ENCODE data around the gene MYEOV.

Gene MYEOV

GRCh38 chr11:69320756-69321741 lies 27.1 kb downstream of the MYEOV start:
- H3K4me3 ChIP-seq (ENCODE audit: low read depth, low read length), result no peak overlapping the region
- TF ChIP-seq CTCF (IDR thresholded peaks at IDR 0.05; ENCODE audit: low read depth, low read length), result no peak

- H3K4me3 ChIP-seq (ENCODE audit: low read depth, low read length), result no peak overlapping the region
- TF ChIP-seq CTCF (IDR thresholded peaks at IDR 0.05; ENCODE audit: low read depth, low read length), result no peak
These were observed 28.0 kb downstream of the MYEOV start for GRCh38 chr11:69321877-69322361.

- TF ChIP-seq CTCF (IDR thresholded peaks at IDR 0.05; ENCODE audit: low read depth, low read length), result no peak
- H3K4me3 ChIP-seq (ENCODE audit: low read depth, low read length), result no peak overlapping the region
These were observed 31.5 kb downstream of the MYEOV start for GRCh38 chr11:69325446-69325845.

DNA sequence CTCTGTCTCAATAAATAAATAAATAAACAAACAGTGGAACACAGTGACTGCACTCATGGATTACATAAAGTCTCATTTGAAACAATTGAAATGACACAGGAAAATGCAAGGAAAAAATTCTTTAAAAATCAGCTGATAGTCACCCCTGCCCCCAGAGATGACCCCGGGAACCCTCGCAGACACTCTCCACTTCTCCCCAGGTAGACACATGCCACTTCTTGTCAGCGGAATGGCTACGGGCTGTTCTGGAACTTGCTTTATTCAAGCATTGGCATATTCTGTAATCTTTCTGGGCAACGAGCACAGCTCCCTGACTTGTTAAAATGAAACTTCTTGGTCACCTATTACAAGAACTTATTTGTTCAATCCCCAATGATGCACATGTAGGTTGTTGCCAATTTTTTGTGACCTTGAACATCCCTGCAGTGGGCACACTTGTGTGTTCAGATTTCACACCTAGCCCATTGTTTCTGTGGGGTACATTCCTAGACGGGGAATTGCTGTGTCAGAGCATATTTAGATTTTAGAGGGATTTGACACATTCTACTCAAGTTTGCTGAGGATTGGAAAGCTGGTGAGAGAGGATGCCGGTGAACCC lies 32.8 kb downstream of the MYEOV start:
- TF ChIP-seq CTCF (IDR thresholded peaks at IDR 0.05; ENCODE audit: low read depth, low read length), result no peak

DNA sequence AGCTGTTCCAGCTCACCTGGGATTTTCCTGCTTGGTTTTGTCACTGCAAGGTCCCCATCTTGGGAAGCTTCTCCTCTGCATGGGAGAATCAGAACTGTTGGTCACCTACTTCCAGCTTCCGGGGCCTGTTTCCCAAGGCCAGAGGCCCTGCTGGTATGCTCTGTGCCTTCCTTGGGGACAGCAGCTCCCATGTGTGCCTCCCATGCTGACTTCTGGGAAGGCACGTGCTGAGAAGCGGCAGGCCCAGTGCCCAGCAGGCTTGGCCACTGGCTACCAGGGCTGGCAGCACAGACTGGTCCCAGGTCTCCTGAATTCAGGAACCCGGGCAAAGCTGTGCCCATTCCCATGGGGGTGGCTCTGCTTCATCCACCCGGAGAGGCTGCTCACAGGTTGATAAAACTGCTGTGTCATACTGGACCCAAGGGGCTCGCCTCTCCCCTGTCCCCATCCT lies 33.8 kb downstream of the MYEOV start:
- H3K4me3 ChIP-seq (ENCODE audit: low read depth, low read length), result no peak overlapping the region
- no peak for TF ChIP-seq CTCF (IDR thresholded peaks at IDR 0.05; ENCODE audit: low read depth, low read length)

More for the DNA sequence above, 32.8 kb downstream of the MYEOV start:
- H3K4me3 ChIP-seq (ENCODE audit: low read depth, low read length), result no peak overlapping the region

DNA sequence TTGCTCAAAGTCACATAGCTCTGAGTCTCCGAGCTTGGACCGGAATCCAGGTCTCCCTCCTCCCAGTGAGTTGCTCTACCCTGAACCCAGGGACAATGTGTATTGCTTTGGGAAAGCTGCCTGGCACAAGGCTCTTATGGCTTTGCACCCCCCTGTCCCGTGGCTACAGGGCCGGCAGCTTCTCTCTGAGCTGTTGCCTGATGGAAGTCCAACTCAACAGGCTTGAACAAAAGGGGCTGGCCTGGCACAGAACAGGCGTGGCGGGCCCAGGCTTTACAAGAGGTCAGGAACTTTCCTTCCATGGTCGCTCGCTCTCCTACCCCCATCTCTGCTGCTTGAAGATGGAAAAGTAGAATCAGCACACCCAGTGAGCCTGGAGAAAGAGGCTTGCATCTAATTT lies 34.3 kb downstream of the MYEOV start:
- no peak overlapping the region for H3K4me3 ChIP-seq (ENCODE audit: low read depth, low read length)
- no peak for TF ChIP-seq CTCF (IDR thresholded peaks at IDR 0.05; ENCODE audit: low read depth, low read length)

GRCh38 chr11:69329581-69329980 lies 35.6 kb downstream of the MYEOV start:
- H3K4me3 ChIP-seq (ENCODE audit: low read depth, low read length), result no peak overlapping the region
- TF ChIP-seq CTCF (IDR thresholded peaks at IDR 0.05; ENCODE audit: low read depth, low read length), result no peak
